MM.1S (cell line): ENCODE results near the gene SIN3A.

ENCODE experiments used
- DNase-seq: peaks from one replicate; pipeline ENCODE4 v3.0.0-alpha.2; 2015
- H2AFZ ChIP-seq: fragments of 300-600 bp; sonication (generic); 2 replicates; pipeline ENCODE4 v1.6.0; 2016; ENCODE audit warnings: antibody characterized with exemption, low read length
- H3F3A ChIP-seq: fragments of 300-600 bp; sonication (generic); 2 replicates; pipeline ENCODE4 v1.6.1; 2016; ENCODE audit warnings: mild to moderate bottlenecking, antibody characterized with exemption, low read length, moderate library complexity, mixed read lengths; ENCODE audit not compliant: insufficient read depth
- H3K27ac ChIP-seq: fragments of 300-600 bp; sonication (generic); 2 replicates; pipeline ENCODE4 v1.5.1; 2016; ENCODE audit warnings: mild to moderate bottlenecking, low read length
- H3K27me3 ChIP-seq: fragments of 300-600 bp; sonication (generic); replicated peaks from 2 replicates; pipeline ENCODE4 v1.6.0; 2016; ENCODE audit warnings: low read length; ENCODE audit not compliant: insufficient read depth
- H3K36me3 ChIP-seq: fragments of 300-600 bp; sonication (generic); replicated peaks from 2 replicates; pipeline ENCODE4 v1.6.1; 2016; ENCODE audit warnings: mild to moderate bottlenecking, low read length, mixed read lengths; ENCODE audit not compliant: insufficient read depth
- H3K4me1 ChIP-seq: fragments of 300-600 bp; sonication (generic); 2 replicates; pipeline ENCODE4 v1.6.1; 2016; ENCODE audit warnings: low read length, mixed read lengths
- H3K4me2 ChIP-seq: fragments of 300-600 bp; sonication (generic); 2 replicates; pipeline ENCODE4 v1.6.0; 2016; ENCODE audit warnings: low read depth, low read length
- H3K4me3 ChIP-seq: fragments of 300-600 bp; sonication (generic); 2 replicates; pipeline ENCODE4 v1.5.1; 2016; ENCODE audit warnings: low read length, mixed read lengths
- H3K79me2 ChIP-seq: fragments of 300-600 bp; sonication (generic); 2 replicates; pipeline ENCODE4 v1.6.1; 2016; ENCODE audit warnings: mixed run types, low read length, mixed read lengths
- H3K9ac ChIP-seq: fragments of 300-600 bp; sonication (generic); 2 replicates; pipeline ENCODE4 v1.6.1; 2016; ENCODE audit warnings: low read length, mixed read lengths
- H3K9me2 ChIP-seq: fragments of 300-600 bp; sonication (generic); replicated peaks from 2 replicates; pipeline ENCODE4 v1.6.1; 2016; ENCODE audit warnings: mild to moderate bottlenecking, low read length, mixed read lengths; ENCODE audit not compliant: insufficient read depth
- H3K9me3 ChIP-seq: fragments of 300-600 bp; sonication (generic); replicated peaks from 2 replicates; pipeline ENCODE4 v1.6.1; 2016; ENCODE audit warnings: mild to moderate bottlenecking, low read length, mixed read lengths; ENCODE audit not compliant: insufficient read depth
- H4K20me1 ChIP-seq: fragments of 300-600 bp; sonication (generic); 2 replicates; pipeline ENCODE4 v1.6.1; 2016; ENCODE audit warnings: mild to moderate bottlenecking, low read length, moderate library complexity, mixed read lengths; ENCODE audit not compliant: insufficient read depth
- EZH2 ChIP-seq: fragments of 300-600 bp; sonication (generic); optimal IDR thresholded peaks from 2 replicates; pipeline ENCODE3; 2017; ENCODE audit warnings: low read depth, mild to moderate bottlenecking, antibody characterized with exemption, low read length, mixed read lengths
- EZH2phosphoT487 ChIP-seq: fragments of 300-600 bp; sonication (generic); IDR thresholded peaks from 2 replicates; pipeline ENCODE4 v1.6.1; 2018; ENCODE audit warnings: antibody characterized with exemption, low read length
- TF ChIP-seq, protein P1 (sequence below): fragments of 300-600 bp; sonication (generic); IDR thresholded peaks from 2 replicates; pipeline ENCODE4 v1.5.1; 2016; ENCODE audit warnings: antibody characterized with exemption, low read length, mixed read lengths

The SIN3A gene

DNA sequence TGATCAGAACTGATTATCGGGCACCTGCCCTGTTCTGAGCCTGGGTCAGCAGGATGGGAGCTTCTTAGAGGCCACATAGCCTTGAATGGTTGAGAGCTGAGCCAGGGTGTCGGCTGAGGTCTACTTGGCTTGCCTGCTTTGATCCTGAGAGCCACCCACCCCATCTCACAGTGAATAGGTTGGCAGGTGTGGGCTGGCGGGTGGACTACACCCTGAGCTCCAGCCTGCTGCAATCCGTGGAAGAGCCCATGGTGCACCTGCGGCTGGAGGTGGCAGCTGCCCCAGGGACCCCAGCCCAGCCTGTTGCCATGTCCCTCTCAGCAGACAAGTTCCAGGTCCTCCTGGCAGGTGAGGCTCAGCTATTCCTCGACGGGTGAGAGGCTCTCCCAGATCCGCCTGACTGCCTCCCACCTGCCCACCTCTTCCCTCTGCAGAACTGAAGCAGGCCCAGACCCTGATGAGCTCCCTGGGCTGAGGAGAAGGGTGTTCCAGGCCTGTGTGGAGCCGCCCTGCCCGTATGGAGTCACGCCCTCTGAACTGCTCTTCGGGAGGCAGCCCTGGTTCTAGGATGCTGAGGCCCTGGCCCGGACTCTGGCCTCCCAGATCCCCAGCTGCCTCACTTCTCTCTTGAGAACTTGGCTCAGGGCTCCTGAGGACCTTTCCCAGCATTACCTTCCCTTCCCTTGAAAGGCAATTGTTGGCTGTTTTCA is 111.8 kb downstream of the SIN3A start:
- Histone ChIP-seq H4K20me1 (no peaks in the 10 kb centered on the region), H3K36me3 (no peaks in the 10 kb centered on the region), H2AFZ (no peak overlapping the region), H3K79me2 (peaks cover 13% of the 10 kb centered on the region), H3K4me3 (no peak overlapping the region), H3K9ac (no peak overlapping the region), H3K4me2 (no peak overlapping the region), H3F3A (no peaks in the 10 kb centered on the region), H3K9me3 (no peaks in the 10 kb centered on the region), H3K4me1 (peaks cover 10% of the 10 kb centered on the region; the same call in 1 of the 2 replicates), H3K27ac (no peak overlapping the region), H3K27me3 (no peaks in the 10 kb centered on the region), H3K9me2 (no peaks in the 10 kb centered on the region)
- DNase-seq = no peak
- TF ChIP-seq EZH2phosphoT487 = no peak
- no peak for TF ChIP-seq EZH2
- TF ChIP-seq, protein P1, sequence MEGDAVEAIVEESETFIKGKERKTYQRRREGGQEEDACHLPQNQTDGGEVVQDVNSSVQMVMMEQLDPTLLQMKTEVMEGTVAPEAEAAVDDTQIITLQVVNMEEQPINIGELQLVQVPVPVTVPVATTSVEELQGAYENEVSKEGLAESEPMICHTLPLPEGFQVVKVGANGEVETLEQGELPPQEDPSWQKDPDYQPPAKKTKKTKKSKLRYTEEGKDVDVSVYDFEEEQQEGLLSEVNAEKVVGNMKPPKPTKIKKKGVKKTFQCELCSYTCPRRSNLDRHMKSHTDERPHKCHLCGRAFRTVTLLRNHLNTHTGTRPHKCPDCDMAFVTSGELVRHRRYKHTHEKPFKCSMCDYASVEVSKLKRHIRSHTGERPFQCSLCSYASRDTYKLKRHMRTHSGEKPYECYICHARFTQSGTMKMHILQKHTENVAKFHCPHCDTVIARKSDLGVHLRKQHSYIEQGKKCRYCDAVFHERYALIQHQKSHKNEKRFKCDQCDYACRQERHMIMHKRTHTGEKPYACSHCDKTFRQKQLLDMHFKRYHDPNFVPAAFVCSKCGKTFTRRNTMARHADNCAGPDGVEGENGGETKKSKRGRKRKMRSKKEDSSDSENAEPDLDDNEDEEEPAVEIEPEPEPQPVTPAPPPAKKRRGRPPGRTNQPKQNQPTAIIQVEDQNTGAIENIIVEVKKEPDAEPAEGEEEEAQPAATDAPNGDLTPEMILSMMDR = no peak

DNA sequence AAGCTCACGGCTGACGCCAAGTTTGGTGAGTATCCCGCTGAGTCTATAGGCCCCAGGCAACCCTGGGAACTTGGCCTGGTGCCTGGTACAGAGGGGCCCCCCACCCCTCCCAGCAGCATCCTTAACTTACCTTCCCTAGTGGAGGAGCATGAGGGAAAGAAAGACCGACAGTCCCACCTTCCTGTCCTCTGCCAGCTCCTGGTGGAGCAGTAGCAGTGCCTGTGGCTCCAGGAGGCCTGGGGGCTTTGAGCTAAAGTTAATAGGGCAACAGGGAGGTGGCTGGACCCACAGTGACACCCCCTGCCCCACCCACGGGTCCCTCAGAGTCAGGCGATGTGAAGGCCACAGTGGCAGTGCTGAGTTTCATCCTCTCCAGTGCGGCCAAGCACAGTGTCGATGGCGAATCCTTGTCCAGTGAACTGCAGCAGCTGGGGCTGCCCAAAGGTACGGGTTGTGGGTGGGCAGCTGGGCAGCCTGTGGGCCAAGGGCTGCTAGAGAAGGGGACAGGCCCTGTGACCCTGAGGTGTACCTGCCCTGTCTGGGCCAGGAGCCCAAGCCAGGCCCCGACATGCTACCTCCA is 112.7 kb downstream of the SIN3A start:
- no peak overlapping the region for H2AFZ ChIP-seq
- no peak overlapping the region for H3K9ac ChIP-seq
- H3K4me3 ChIP-seq = no peak overlapping the region
- H3K9me2 ChIP-seq = no peaks in the 10 kb centered on the region
- no peaks in the 10 kb centered on the region for H3K36me3 ChIP-seq
- H3K4me1 ChIP-seq = peaks cover 10% of the 10 kb centered on the region; the same call in 1 of the 2 replicates
- no peaks in the 10 kb centered on the region for H4K20me1 ChIP-seq
- H3K9me3 ChIP-seq = no peaks in the 10 kb centered on the region
- no peak for DNase-seq
- H3K79me2 ChIP-seq = peaks cover 13% of the 10 kb centered on the region
- H3K4me2 ChIP-seq = no peak overlapping the region
- no peaks in the 10 kb centered on the region for H3K27me3 ChIP-seq
- TF ChIP-seq EZH2phosphoT487 (no peak), EZH2 (no peak)
- TF ChIP-seq, protein P1 = no peak
- peaks cover 9% of the 10 kb centered on the region for H3F3A ChIP-seq
- H3K27ac ChIP-seq = no peak overlapping the region

DNA sequence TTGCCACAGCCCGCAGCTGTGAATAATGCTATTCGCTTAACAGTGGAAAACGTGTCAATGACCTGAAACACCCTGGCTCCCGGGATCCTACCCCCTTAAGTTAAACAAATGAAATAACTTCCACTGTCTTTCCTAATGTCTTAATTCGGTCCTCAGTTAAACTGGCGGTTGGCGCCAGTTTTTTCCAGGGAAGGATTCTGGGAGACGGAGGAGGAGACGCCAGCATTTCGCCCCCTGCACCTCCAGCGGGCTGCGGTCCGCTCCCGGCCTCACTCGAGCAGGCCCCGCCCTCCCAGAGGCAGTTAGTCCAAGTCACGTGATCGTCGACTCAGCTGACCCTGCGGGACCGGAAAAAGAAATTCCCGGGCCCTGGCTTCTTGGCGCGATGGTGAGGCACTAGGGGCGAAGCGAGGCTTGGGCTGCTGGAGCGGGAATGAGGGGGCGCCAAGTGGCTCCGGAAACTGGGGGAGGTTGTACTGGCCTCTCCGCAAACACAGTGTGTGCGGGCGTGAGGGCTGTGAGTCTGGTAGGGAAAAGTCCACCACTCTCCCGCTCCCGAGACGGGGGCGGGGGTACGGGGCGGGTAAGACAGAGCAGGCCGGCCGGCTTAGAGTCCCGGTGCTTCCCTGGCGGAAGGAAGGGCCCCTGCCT is 115.7 kb downstream of the SIN3A start, which contains the start of gene COMMD4:
TSS of gene COMMD4 (plus strand) at position 359 of the 651 bp plus-strand sequence. CDS start at position 386, 27 bp downstream.
- no peak for TF ChIP-seq EZH2phosphoT487
- Histone ChIP-seq H3K27ac (no peak within 1 kb of the TSS), H3K9ac (peak within 1 kb of the TSS; percentile 81), H3F3A (peaks cover 14% of the 10 kb centered on the region), H3K4me2 (peak within 1 kb of the TSS; percentile 84), H4K20me1 (no peaks in the 10 kb centered on the region), H3K79me2 (peaks cover 13% of the 10 kb centered on the region), H3K9me3 (no peaks in the 10 kb centered on the region), H3K4me3 (peak within 1 kb of the TSS; percentile 83), H2AFZ (peak within 1 kb of the TSS; percentile 80), H3K9me2 (no peaks in the 10 kb centered on the region), H3K27me3 (no peaks in the 10 kb centered on the region), H3K36me3 (no peaks in the 10 kb centered on the region), H3K4me1 (peaks cover 10% of the 10 kb centered on the region; the same call in 1 of the 2 replicates)
- DNase-seq = peak; percentile 93
